ENCODE results near the gene CPSF4L.

CPSF4L gene

DNA sequence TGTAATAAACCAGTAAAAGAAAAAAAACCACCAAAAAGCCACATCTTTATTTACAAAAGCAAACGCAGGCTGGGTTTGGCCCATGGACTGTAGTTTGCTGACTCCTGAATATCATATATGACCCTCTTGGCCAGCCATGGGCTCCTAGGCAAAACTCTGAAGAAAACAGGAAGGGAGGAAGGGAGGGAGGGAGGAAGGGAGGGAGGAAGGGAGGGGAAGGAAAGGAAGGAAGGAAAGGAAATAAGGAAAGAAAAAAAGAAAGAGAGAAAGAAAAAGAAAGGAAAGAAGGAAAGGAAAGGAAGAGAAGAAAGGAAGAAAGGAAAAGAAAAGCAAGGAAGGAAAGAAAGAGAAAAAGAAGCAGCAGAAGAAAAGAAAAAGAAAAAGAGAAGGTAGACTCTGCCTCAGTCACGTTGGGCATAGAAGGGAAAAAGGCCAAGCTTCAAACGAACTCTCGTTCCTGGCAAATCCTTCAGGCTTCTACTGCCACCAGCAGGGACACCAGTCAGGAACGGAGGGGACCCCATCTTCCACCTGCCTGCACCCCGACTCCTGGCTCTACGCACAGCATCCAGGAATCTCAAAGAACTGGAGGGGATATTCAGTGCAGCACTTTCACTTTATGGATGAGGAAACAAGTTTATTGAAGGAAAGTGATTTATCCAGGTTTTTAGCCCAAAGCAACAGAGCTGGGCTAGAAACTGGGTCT, 28.0 kb upstream of the CPSF4L start:
- DNase-seq (ENCODE audit: low read depth in 2 of 2): no peak

DNA sequence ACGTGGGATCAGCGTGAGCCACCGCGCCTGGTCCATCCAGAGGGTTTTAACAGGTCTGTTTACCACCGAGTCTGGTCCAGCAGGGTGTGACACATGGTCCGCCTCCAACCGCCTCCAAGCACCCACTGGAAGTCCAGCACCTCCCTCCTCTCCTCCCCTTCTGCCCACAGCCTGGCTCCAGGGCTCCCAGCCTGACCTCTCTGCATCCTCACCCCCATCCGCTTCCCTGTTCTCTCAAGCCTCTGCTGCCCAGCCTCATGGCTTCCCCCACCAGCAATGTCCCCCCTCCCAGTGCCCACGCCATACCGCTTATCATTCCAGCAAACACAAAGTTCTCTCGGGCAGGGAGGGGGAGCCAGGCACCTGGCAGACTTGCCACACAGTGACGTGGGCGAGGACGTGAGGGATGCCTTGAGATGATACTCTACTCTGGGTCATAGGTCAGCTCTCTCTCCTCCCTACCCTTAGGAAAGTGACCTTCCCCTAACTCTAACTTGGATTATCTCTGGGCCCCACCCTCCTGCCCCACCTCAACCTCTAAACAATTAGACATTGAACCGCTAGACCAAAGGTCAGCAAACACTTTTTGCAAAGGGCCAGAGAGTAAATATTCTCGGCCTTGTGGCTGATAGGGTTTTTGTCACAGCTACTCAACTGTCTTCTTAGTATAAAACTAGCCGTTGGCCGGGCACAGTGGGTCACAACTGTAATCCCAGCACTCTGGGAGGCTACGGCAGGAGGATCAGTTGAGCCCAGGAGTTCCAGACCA, 27.0 kb upstream of the CPSF4L start:
- DNase-seq (ENCODE audit: low read depth in 2 of 2): no peak

DNA sequence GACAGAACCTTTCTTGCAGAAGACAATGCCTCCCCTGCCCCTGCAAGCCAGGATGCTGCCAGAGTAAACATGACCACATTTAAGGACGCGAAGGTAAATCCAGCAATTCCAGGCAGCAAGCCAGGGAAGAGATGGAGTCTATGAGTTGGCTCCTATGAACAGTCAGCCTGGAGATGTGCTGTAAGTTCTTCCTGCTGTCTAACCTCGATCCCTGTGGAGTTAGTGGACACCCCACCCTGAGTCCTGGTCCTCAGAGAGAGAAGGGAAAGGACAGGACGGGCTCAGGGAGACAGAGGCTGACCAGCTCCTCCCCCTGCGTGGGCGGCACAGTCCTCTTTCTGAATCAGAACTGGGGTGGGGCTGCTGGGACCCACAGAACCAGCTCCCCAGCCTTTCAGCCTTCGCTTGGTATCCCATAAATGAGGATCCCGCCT, 25.2 kb upstream of the CPSF4L start:
- no peak for DNase-seq (ENCODE audit: low read depth in 2 of 2)

DNA sequence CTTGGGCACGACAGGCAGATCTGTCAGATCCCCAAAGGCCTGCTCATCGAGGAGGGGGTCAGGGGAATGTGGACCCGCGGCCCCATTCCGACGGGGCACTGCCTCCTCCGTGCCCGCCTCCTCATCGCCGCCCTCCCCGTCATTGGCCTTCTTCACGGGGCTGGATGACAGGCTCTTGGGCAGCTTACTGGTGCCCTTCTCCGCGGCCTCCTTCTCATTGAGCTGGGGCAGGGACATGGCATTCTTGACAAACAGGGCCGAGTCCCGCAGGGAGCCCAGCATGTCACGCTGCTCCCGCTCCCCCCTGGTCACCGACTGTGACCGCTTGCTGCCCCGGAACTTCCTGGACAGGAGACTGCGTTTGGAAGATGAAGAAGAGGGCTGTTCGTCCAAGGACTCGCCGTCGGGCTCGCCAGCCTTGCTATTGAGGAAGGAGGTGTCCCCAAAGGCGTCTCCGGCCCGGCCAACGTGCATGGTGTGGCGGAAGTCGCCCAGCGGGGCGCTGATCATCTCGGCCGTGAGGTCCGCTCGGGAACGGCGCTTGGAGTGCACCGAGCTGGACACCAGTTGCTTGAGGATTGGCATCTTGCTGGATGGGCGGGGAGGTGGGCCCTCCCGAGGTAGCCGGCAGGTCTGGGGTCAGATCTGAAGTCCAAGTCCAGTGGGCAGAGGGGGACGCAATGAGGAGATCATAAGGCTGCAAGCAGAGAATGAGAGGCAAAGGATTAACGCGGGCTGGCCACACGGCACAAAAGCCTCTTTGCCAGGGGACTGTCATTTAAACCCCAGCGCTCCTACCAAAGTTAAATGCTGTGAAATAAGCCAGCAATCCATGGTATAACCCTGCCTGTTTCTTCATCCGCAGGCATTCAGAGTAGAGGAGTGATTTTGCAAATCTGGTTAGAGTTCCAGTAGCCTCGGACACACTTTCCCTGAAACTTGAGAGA, 24.5 kb upstream of the CPSF4L start:
- no peak for DNase-seq (ENCODE audit: low read depth in 2 of 2)

DNA sequence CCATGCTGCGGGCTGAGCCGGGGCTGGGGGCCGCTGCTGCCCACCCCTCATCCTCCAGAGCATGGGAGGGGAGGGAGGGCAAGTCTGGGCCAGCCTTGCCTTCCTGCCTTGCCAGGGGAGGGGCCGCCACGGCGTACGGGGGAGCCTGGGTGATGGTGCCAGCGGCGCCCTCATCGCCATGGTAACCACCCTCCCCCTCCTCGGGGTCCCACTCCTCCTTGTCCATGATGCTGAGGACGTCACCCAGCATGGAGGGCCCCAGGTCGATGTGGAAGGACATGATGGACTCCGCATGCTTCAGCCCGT, 23.9 kb upstream of the CPSF4L start:
- no peak for DNase-seq (ENCODE audit: low read depth in 2 of 2)

DNA sequence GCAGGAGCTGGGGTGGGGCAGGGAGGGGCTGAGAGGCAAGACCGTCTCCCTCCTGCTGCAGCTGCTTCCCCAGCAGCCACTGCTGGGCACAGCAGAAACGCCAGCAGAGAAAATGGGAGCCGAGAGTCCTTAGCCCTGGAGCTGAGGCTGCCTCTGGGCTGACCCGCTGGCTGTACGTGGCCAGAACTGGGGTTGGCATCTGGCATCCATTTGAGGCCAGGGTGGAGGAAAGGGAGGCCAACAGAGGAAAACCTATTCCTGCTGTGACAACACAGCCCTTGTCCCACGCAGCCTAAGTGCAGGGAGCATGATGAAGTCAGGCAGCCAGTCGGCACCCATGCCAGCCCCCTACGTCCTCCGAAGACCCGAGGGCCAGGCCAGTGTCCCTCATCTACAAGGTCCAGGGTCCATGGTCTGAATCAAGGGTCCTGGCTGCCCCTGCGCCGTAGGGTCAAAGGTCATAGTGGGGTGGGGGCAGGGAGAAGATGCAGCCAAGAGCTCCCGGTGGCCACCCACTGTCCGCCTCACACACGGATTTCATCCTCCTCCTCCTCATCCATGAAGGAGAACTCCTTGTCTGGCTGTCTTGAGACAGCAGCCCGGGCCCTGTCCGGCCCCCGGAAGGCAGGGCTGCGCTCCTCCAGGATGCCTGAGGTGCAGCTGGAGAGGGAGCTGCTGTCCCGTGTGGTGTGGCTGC, 23.4 kb upstream of the CPSF4L start:
- DNase-seq (ENCODE audit: low read depth in 2 of 2): no peak

DNA sequence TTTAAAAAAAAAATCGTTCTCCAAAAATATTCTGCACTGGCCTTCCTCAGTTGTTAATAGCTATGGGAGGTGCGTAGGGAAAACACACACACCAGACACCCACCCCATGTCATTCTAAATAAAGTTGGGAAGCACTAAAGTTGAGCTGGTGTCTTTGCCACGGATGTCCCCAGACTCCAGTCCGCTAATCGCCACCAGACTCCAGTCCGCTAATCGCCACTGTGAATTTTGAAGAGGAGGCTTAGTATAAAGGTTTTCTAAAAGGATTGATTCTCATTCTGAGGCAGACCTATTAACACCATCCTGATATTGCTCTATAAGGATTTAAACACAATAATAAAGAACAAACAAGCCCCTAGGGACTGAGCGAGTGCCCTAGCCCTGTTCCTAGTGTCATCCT, 22.7 kb upstream of the CPSF4L start:
- no peak for DNase-seq (ENCODE audit: low read depth in 2 of 2)

DNA sequence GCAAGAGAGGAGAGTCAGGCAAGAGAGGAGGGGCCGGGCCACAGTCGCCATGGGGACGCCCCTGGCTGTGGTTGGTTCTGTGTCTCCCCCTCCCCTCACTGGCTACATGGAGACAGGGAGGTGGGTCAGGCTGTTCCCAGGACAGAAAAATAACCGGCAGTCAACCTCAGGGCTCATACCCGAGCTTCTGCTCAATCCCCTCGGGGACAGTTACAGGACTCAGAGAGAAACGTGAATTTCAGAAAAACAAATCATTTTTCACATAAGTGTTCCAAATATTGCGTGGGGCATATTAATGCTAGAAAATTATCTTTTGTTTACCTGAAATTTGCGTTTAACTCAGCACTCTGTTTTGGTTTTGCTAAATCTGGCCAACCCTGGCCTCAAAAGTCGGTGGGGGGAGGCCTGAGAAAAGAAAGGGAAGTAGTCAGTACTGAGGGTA, 22.2 kb upstream of the CPSF4L start:
- no peak for DNase-seq (ENCODE audit: low read depth in 2 of 2)

DNA sequence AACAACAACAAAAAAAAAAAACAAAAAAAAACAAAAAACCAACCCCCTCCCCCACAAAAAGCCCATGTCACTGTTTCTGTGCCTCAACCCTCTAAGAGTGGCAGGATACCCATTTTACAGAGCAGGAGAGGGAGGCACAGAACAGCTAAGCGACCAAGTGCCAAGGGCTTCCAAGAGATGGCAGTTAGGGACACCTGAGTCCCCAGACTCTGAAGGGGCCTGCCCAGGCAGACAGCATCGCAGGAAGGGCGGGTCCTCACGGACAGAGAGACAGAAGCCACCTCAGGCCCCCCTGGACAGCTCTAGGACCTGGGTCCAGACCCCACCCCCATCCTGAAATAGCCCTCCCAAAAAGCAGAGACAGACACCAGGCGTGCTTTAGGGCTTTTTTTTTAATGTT, 21.6 kb upstream of the CPSF4L start:
- no peak for DNase-seq (ENCODE audit: low read depth in 2 of 2)

DNA sequence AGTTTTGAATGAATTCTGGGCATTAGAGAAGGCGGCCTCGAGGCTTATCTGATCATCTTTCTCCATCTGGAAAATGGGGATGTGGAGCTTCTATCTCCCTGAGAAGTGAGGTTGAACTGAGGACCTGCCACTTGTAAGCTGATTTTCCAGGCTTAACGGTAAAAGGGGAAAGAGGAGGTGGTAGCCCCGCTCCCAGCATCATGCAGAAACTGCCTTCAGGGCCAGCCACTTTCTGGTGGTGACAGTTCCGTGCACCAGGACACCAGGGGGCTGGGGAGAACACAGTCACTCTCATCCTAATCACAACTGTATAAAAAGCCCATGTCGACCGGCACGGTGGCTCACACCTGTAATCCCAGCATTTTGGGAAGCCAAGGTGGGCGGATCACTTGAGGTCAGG, 20.9 kb upstream of the CPSF4L start:
- DNase-seq (ENCODE audit: low read depth in 2 of 2): no peak

DNA sequence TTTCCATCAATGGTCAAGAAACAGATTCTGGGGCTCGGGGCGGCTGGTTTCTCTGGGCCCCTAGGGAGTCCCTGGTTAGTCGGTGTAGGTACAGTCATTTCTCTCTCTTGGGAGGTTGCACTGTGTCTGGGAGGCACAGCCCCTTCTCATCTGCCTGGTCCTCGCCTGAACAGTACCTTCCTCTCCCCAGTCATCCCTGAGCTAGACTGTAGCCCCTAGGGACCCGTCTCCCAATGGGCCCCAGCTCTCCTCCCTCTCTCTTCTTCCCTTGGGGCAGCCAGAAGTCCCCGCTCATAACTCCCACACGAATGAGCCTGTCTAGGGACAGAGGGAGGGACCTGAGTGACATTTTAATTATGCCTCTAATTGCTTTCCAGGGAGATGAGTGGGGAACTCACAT, 20.2 kb upstream of the CPSF4L start:
- DNase-seq (ENCODE audit: low read depth in 2 of 2): no peak

DNA sequence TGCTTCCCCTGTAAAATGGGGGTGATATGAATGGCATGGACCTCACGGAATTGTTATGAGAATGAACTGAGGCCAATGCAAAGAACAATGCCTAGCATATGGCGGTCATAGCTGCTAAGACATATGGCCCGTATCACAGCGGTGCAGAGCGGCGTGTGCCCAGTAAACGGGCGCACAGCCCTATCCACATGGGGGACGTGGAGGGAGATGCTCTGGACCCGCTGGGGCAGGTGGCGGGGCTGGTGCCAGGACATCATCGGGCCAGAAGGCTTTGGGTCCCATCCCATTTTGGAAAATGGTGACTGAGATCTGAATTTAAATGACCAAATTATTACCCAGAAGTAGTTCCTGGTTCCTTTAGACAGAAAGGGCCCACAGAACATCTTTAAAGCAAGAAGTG, 18.5 kb upstream of the CPSF4L start:
- no peak for DNase-seq (ENCODE audit: low read depth in 2 of 2)

DNA sequence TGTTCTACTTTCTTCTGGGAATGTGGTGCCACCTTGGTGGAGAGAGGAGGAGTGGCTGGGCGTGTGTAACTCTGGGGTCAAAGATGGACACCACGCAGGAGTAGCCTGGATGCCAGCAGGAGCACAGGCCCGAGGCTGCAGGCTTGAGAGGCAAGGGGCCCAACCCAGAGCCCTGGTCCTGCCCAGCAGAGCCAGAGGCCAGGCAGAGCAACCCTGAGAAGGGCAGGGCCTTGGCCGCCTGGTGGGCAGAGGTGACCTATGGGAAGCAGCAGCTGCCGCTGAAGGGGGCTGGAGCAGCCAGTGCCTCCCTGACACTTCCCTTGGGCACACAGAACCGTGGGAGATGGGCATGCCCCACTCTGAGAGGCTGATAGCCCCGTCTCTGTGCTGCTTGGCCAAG, 18.0 kb upstream of the CPSF4L start:
- DNase-seq (ENCODE audit: low read depth in 2 of 2): no peak

DNA sequence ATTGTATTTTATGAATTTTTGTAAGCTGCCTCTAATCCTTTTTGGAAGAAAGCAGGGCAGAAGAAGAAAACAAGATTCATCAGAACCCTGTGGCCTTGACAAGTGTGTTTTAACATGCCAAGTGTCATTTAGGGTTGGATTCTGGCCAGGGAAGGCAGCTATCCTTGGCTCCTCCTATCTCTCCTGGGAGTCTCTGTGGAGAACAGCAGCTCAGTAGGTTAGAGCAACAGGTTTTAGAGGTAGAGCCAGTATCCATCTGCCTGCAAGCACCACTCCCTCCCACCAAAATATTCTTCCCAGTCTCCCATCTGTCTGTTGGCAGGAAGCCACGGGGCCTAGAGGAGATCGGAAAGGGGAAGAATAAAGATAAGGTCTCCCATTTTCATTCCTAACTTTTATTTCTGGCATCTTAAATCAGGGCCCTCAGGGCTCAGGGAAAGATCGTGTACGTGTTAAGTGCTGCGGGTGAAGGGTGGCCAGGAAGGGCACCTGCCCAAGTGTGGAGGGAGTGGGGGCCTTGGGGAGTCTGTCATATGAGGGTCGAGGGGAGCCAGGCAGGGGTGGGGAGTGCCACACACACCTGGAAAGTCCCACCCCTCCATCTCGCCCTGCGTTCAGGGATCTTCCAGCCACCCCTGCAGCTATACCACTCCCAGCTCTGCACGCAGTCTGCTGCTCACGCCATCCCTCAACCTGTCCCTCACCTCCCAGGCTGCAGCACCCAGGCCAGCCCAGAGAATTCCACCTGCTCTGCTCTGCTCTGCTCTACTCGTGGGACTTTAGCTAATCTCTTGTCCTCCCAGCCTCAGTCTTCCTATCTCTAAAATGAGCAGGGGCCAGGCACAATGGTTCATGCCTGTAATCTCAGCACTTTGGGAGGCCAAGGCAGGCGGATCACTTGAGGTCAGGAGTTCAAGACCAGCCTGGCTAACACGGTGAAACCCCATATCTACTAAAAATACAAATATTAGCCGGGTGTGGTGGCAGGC, 17.1 kb upstream of the CPSF4L start:
- DNase-seq (ENCODE audit: low read depth in 2 of 2): no peak

DNA sequence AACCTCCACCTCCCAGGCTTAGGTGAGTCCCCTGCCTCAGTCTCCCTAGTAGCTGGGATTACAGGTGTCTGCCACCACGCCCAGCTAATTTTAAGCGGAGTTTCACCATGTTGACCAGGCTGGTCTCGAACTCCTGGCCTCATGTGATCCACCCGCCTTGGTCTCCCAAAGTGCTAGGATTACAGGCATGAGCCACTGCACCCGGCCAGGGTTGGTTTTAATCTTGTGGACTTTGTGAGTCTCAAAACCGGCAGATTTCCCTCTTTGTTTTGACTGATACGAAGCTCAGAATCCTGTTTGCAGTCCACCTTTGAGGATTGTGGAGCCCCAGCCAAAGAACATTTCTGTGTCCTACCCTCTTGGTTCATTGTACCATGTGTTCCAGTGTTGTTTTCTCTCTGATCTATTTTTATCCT, 16.4 kb upstream of the CPSF4L start:
- DNase-seq (ENCODE audit: low read depth in 2 of 2): no peak

DNA sequence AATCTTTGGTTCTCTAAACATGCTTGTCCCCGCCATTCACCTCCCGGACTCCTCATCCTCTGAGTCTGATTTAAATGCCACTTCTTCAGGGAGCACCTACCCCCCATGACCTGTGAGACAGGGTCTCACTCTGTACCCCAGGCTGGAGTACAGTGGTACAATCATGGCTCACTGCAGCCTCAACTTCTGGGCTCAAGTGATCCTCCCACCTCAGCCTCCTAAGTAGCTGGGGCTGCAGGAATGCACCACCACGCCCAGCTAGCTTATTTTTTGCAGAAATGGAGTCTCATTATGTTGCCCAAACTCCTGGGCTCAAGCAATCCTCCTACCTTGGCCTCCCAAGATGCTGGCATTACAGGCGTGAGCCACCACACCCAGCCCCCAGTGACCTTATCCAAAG, 12.8 kb upstream of the CPSF4L start:
- no peak for DNase-seq (ENCODE audit: low read depth in 2 of 2)

DNA sequence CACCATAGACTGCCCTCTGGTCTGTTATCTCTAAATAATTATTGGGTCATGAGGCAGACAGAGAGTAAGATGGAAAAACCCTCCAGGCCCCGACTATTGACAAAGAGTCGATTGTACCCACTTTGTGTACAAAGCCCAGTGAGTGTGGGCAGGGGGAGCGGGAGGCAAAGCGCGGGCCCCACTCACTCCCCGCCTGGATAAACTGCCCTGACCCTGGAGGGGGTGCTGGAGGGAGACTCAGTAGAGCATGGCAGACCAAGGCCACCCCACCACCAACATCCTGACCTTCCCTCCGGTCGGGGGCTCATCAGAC, 11.2 kb upstream of the CPSF4L start:
- no peak for DNase-seq (ENCODE audit: low read depth in 2 of 2)

DNA sequence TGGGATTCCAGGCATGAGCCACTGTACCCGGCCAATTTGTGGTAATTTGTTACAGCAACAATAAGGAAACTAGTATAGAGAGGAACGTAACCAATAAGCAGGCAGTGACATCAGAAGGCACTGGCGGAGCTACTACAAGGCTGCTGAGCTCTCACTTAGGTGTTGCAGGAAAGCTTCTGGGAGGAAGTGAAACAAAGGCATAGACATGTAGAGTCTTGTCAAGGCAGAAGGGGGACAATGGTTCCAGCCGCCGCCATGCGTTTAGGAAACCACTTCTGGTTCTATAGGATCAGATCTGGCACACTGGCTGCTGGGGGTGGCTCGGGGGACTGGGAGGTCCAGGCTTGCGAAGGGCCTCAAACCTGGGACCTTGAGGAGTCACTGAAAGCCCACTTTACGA, 9.4 kb upstream of the CPSF4L start:
- DNase-seq (ENCODE audit: low read depth in 2 of 2): no peak

DNA sequence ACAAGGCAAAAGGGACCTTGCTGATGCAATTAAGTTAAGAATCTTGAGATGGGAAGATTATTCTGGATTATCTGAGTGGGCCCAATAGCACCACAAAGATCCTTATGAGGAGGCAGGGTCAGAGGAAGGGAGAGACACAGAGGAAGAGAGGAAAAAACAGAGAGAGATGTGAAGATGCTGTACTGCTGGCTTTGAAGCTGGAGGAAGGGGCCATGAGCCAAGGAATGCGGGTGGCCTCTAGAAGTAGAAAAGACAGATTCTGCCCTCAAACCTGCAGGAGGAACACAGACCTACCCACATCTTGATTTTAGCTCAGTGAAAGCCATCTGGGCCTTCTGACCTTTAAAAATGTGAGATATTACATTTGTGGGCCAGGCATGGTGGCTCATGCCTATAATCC, 8.1 kb upstream of the CPSF4L start:
- no peak for DNase-seq (ENCODE audit: low read depth in 2 of 2)

DNA sequence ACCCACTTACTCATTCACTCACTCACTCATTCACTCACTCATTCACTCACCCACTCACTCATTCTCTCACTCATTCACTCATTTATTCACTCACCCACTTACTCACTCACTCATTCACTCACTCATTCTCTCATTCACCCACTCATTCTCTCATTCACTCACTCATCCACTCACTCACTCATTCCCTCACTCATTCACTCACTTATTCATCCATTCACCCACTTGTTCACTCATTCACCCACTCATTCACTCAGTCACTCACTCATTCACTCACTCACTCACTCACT, 7.6 kb upstream of the CPSF4L start:
- no peak for DNase-seq (ENCODE audit: low read depth in 2 of 2)
